NCI-H128 (cell line): ENCODE results near the gene ASB1.

Source experiments
- DNase-seq: peaks from one replicate; lab custom pipeline; 2025; ENCODE audit not compliant: unreplicated experiment; lab: John Stamatoyannopoulos, UW

ASB1 gene

GRCh38 chr2:238426568-238427434 lies at the start of gene ASB1:
Gene ASB1 (plus strand): TSS chr2:238426927. CDS start chr2:238427071, 144 bp downstream.
- peak; percentile 12 for DNase-seq

- DNase-seq: no peak
Measured at GRCh38 chr2:238378230-238379095, 48.3 kb upstream of the ASB1 start.

DNA sequence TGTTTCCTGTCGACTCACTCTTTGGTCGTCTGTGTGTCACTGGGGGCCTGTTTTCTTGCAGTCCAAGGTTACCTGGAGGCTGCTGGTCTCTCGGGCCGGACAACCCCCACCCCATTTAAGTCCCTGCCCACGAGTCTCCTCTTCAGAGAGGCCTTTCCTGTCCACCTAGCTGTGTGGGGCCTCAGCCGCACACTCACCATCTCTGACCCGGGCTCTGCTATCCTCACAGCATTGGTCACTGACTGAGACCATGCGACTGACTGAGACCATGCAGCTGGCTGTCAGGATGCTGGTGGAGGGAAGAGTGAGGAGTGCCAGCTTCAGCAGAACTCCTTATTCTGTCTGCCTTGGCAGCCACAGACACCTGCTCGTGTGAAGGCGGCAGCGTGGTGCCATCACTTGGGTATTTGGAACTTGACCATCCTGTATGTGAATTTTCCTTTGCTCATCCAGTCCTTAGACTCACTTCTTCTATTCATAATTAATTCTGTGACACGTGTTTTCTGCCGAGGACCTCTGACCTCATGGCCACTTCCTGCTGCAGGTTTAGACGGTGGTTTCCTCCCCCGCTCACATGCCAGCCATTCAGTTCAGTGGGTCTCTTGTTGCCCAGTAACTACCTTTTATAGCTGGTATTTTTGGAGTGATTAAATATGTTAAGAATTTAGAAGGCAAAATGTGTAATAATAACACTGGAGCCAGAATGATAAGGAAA lies 47.5 kb upstream of the ASB1 start:
- DNase-seq: no peak

- no peak for DNase-seq
Measured at GRCh38 chr2:238380336-238380735, 46.4 kb upstream of the ASB1 start.

GRCh38 chr2:238380785-238381184 lies 45.9 kb upstream of the ASB1 start:
- no peak for DNase-seq

- DNase-seq: no peak
Measured at GRCh38 chr2:238381341-238382115, 45.2 kb upstream of the ASB1 start.

GRCh38 chr2:238382381-238382781 lies 44.3 kb upstream of the ASB1 start:
- no peak for DNase-seq

- no peak for DNase-seq
Measured at GRCh38 chr2:238383135-238383534, 43.6 kb upstream of the ASB1 start.

GRCh38 chr2:238383743-238384380 lies 42.9 kb upstream of the ASB1 start:
- no peak for DNase-seq

- no peak for DNase-seq
Measured at GRCh38 chr2:238387332-238387731, 39.4 kb upstream of the ASB1 start.

DNA sequence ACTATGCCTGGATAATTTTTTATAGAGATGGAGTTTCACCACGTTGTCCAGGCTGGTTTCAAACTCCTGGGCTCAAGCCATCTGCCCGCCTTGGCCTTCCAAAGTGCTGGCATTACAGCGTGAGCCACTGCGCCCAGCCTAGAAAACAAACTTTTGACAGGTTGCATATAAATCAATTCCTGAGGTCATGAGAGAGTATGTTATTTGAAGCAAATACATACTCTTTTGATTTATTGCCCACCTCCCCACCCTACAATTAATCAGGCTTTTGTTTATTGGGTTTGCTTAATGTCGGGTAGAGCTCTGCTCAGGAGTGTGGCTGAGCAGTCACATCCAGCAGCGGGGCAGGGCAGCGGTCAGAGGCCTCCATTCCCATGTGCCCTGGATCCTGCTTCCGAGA lies 37.9 kb upstream of the ASB1 start:
- DNase-seq: no peak

DNA sequence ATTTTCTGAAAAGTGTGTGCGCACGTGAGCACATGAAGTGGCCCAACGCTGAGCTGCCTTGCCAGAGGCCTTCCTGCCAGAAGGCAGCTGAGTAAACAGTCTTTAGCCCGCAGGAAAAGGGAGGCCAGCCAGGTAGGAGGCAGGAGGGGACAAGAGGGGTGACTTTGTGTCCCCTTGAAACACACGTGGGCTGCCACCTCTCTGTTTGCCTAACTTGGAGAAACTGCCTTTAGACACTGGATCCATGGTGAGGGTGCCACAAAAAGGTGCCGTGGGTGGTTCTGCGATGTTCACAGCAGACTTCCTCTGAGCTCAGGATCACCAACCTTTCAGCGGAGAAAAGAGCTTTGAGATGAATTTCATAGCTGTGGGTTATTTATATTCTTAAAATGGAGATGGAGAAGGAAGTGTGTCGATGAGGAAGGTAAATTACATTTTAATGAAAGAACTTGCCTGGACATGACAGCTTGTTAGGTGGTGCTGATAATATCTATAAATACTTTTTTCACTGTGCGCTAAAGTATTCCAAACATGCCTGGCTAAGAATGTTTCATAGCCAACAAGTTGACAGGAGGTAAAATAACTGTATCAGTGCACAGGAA lies 36.6 kb upstream of the ASB1 start:
- no peak for DNase-seq

- DNase-seq: no peak
Measured at GRCh38 chr2:238391042-238391689, 35.6 kb upstream of the ASB1 start.

DNA sequence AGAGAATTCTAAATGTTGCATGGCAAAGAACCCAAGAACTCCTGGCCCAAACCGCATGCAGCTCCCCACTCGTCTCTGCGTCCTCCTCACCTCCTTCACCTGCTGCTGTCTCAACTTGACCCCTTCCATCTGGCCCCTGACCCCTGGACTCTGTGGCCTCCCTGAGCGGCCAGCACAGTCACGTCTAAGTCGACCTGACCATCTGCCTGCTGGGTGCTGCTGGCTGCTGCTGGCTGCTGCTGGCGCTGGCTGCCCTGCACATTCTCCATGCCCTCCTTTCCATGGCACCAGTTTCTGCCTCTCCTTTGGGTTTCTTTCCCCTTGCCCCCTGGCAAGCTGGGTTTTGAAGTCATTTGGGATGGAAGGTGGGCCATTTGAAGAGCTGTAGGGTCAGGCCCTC lies 30.1 kb upstream of the ASB1 start:
- no peak for DNase-seq

DNA sequence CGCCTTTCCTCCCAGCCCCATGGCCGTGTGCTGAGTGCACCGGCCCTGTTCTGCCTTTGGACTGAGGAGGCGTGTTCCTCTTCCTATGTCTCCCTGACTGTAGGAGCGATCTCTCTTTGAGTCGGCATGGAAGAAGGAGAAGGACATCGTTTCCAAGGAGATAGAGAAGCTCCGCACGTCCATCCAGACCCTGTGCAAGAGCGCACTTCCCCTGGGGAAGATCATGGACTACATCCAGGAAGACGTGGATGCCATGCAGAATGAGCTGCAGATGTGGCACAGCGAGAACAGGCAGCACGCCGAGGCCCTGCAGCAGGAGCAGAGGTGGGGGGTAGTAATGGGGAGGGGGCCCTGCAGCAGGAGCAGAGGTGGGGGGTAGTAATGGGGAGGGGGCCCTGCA lies 29.4 kb upstream of the ASB1 start:
- DNase-seq: no peak

- DNase-seq: no peak
Measured at GRCh38 chr2:238398577-238398976, 28.1 kb upstream of the ASB1 start.

DNA sequence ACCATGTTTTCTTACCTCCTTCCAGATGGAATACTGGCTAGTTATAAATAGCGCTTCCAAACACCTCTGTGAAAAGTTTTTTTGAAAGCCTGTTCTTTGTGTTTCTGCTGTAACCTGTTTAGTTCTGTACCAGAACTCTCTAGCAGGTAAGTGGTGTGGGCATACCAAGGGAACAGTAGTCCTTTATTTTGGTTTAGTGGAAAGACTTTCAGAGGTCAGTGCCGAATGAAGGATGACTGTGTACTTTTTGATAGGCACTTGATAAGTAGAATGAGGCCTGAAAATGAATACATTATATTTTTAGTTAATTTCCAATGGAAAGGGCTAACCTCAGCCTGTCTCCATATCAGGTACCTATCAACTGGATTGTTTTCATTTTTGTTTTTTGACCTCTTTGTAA lies 27.6 kb upstream of the ASB1 start:
- DNase-seq: no peak

DNA sequence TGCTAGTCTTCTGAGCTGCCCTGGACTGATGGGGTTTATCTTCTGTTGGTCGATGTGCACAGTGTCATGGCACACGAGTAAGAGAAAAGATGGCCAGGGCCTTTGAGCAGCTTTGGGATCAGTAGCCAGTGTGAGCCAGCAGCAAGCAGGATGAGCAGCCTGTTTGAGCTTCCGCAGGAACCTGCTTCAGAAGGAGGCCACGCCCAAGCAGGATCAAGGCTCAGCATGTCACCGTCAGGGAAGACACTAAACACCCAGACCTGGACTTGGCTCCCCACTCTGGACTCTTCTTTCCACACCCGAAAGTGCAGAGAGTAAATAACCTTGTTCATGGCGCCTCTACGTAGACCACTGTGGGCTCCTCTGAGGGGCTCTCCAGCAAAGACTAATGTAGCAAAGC lies 25.2 kb upstream of the ASB1 start:
- no peak for DNase-seq
